Coronary artery (tissue), 2 donors: ENCODE data around the gene MX2.

Experiments
- DNase-seq: peaks from one replicate; pipeline ENCODE4 v3.0.0-alpha.2; 2017; ENCODE audit warnings: low spot score
- H3K27ac ChIP-seq, 2 donors: fragments of 200-600 bp; sonication (generic); one replicate each; pipeline ENCODE4 v1.5.1; 2016 to 2019
- H3K4me3 ChIP-seq: fragments of 200-600 bp; sonication (generic); 2 replicates; pipeline ENCODE4 v1.5.1; 2016; ENCODE audit warnings: mild to moderate bottlenecking, moderate library complexity
- CTCF ChIP-seq: fragments of 200-600 bp; sonication (generic); IDR thresholded peaks from one replicate; pipeline ENCODE4 v1.5.1; 2019; ENCODE audit warnings: antibody characterized with exemption

Gene MX2

GRCh38 chr21:41375875-41376274 lies 14.0 kb downstream of the MX2 start:
- Histone ChIP-seq H3K4me3 (no peak overlapping the region), H3K27ac (no peak overlapping the region)
- DNase-seq = no peak
- no peak for TF ChIP-seq CTCF

- no peak overlapping the region for H3K4me3 ChIP-seq
- no peak for TF ChIP-seq CTCF
- H3K27ac ChIP-seq = no peak overlapping the region
- no peak for DNase-seq
Measured at GRCh38 chr21:41377715-41378114, 15.9 kb downstream of the MX2 start.

GRCh38 chr21:41378849-41379248 lies 17.0 kb downstream of the MX2 start:
- TF ChIP-seq CTCF = no peak
- H3K4me3 ChIP-seq = no peak overlapping the region
- H3K27ac ChIP-seq = no peak overlapping the region
- no peak for DNase-seq

- H3K4me3 ChIP-seq = no peak overlapping the region
- H3K27ac ChIP-seq = no peak overlapping the region
- no peak for TF ChIP-seq CTCF
- no peak for DNase-seq
Measured at GRCh38 chr21:41379901-41380300, 18.1 kb downstream of the MX2 start.

- no peak overlapping the region for H3K27ac ChIP-seq
- no peak overlapping the region for H3K4me3 ChIP-seq
- TF ChIP-seq CTCF = no peak
- DNase-seq = no peak
Measured at GRCh38 chr21:41381731-41382130, 19.9 kb downstream of the MX2 start.

- no peak for TF ChIP-seq CTCF
- no peak for DNase-seq
- H3K27ac ChIP-seq = peak overlapping the region in 1 of 2 donors; percentile 19
- no peak overlapping the region for H3K4me3 ChIP-seq
Measured at GRCh38 chr21:41387042-41387819, 25.4 kb downstream of the MX2 start.

GRCh38 chr21:41387824-41388223 lies 26.0 kb downstream of the MX2 start:
- H3K4me3 ChIP-seq = no peak overlapping the region
- DNase-seq = no peak
- TF ChIP-seq CTCF = no peak
- H3K27ac ChIP-seq = no peak overlapping the region
